DMS153 (cell line): ENCODE data around the gene GTPBP3.

Experiments
- DNase-seq: peaks from one replicate; lab custom pipeline; 2025; lab: John Stamatoyannopoulos, UW

The GTPBP3 gene

DNA sequence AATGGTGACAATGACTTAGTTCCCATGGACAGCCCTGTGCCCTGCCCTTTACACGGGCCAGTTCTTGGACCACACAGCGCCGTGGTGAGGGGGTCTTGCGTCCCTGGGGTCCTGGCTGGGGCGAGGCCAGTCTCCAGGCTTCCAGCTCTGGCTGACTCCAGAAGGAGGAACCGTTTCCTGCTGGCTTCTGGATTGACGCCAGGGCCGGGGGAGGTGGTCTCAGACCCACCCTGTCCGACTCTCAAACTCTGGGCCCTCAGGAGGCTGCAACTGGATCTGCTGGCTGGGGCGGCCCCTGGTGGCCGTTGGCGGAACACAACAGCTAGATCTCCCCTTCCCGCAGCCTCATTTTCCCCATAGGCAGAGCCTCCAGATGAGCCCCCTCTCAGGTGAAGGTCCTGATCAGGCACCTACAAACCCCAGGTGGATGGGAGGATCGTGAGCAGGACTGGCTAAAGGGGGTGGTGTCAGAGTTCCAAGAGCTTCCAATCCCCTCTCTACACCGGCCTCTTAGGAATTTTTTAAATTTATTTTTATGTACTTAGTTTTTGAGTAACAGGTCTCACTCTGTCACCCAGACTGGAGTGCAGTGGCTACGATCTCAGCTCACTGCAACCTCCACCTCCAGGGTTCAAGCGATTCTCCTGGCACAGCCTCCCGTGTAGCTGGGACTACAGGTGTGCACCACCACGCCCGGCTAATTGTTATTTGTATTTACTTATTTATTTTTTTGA lies 48.7 kb downstream of the GTPBP3 start:
- DNase-seq, result no peak

DNA sequence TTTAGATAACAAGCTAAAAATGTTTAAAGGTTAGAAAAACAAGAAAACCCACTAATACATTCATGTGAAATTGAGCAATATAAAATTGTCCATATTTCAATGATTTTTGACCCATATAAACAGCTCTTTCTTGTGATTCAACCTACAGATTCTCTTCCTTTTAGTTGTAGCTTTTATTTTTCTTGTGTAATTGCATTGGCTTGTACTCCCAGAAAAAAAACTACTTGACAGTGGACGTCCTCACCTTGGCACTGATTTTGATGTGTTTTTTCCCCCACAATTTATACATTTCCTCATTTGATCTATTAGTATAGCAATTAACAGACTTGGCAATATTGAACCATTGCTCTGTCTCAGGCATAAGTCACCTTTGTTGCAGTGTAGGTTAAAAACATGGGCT lies 51.9 kb downstream of the GTPBP3 start:
- DNase-seq, result no peak

DNA sequence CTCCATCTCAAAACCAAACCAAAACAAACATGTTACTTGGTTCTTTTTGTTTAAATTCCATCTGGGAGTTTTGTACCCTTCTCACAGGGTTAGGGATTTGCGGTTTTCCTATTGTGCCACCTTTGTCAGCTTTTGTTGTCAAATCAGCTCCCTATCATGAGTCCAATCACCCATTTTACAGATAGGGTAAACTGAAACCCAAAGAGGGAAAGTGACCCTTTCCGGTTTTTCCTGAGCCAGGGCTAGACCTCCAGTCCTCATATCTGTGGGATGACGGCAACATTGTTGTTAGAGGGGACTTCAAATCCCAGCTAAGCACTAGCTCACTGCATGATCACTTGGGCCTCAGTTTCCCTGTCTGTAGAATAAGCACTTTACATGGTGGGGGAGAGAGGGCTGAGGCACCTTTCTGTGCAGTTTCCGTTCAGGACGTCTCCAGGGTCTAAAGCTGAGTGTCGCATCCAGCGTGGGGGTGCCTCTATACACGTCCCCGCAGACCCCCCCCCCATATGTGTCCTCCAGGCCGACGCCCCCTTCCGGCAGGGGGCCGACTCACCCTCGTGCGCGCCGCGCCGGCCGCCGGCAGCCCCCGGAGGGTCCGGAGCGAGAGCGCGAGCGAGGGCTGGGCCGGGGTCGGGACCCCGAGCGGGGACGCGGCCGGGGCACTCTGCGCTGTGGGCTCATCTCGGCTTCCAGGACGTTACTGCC lies 52.8 kb downstream of the GTPBP3 start:
- no peak for DNase-seq

DNA sequence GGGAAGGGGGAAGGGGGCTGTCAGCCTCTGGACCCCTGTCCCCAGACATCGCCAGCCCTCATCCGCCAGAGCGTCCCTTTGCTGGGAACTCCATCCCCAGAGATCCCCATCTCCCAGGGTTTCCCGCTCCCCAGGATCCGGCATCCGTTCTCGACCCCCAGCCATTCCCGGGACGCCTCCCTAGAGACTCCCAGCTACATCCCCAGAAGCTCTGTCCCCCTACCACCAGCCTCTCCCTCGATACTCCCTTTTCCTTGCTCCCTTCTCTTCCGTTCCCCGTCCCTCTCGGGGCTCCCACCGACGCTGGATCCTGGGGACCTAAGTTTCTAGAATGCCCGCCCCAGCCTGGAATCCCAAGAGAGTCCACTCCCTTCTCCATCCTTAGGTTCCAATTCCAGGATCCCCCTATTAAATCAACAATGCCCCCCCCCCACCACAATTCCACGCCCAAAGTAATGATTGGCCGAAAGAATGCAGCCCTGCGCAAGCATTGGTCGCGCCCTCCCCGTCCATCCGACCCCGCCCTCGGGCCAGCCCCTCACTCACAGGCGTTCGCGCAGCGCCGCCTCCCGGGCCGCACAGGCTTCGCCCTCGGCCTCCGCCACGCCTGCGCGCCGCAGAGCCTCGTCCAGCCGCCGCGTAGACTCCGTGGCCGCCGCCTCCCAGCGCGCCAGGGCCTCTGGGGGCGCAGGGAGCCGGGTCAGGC lies 53.5 kb downstream of the GTPBP3 start:
- peak; percentile 83 for DNase-seq

DNA sequence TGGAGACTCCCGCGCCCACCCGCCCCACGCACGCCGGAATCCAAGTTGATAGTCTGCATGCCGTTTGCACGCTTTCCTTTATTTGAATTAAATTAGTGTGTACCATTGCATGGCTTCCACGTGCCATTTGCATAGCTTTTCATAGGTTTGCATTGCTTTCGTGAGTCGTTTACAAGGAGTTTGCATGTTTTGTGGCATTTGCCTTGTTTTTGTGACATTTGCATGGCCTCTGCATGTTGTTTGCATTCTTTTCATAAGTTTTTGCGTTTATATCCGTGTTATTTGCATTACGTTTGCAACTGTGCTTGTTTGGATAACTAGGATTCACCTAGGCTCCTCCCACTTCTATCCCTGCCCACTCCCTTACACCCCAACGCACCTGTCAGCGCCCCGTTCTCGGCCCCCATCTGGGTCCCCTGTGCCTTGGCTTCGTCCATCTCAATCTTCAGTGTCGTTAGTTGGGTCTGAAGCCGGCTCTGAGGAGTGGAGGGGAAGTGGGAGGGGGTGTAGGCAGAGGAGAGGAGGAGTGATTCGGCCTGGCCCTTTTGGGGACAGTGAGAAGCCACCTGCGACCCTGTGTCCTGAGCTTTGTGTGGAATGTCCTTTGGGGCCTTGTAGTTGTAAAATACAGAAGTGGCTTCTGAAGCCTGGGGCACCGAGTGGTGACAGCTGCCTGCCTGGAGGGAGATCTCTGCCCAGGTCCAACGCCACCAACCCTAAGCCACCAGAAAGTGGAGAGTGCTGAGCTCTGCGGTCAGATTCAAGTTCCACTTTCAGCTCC lies 54.2 kb downstream of the GTPBP3 start:
- no peak for DNase-seq
